Immature natural killer cell (primary cell): Measurements from ENCODE around the gene UFC1. TPM values are rescaled to one million over a fixed set of nuclear protein-coding genes. Genes with fewer than 3 reads are reported as not detected.

ENCODE experiments used
- DNase-seq, 3 donors: peaks; one replicate each; pipeline ENCODE4 v3.0.0; 2022; ENCODE audit warnings: mixed read lengths in 1 of 3
- H3K27ac Mint-ChIP-seq, 6 donors: one replicate each; pipeline ENCODE4 v1.8.0; 2020; ENCODE audit warnings: mixed read lengths in 6 of 6, mild to moderate bottlenecking in 5 of 6, inconsistent platforms in 4 of 6, moderate library complexity in 3 of 6
- H3K27me3 Mint-ChIP-seq, 3 donors: one replicate each; pipeline ENCODE4 v1.8.0; 2020 to 2021; ENCODE audit warnings: low read depth in 3 of 3, mild to moderate bottlenecking in 3 of 3, mixed read lengths in 3 of 3, moderate library complexity in 3 of 3, inconsistent platforms in 1 of 3
- H3K36me3 Mint-ChIP-seq, 3 donors: one replicate each; pipeline ENCODE4 v1.8.0; 2020; ENCODE audit warnings: mixed read lengths in 3 of 3, inconsistent platforms in 2 of 3, mild to moderate bottlenecking in 2 of 3
- H3K4me1 Mint-ChIP-seq, 2 donors: one replicate each; pipeline ENCODE4 v1.8.0; 2020; ENCODE audit warnings: inconsistent platforms in 2 of 2, mild to moderate bottlenecking in 2 of 2, mixed read lengths in 2 of 2, moderate library complexity in 1 of 2
- H3K4me3 Mint-ChIP-seq, 5 donors: one replicate each; pipeline ENCODE4 v1.8.0; 2020; ENCODE audit warnings: mild to moderate bottlenecking in 5 of 5, mixed read lengths in 5 of 5, inconsistent platforms in 3 of 5, moderate library complexity in 3 of 5
- H3K9me3 Mint-ChIP-seq, 6 donors: one replicate each; pipeline ENCODE4 v1.8.0; 2020; ENCODE audit warnings: mild to moderate bottlenecking in 6 of 6, mixed read lengths in 6 of 6, inconsistent platforms in 4 of 6, moderate library complexity in 3 of 6
- polyA plus RNA-seq, 3 donors: library from polyadenylated mRNA; unstranded; fragments of 300-500 nt; fragmentation: Illumina TruSeq; gene quantifications; one replicate each; pipeline ENCODE4 v1.2.3, GENCODE V29; 2021

The UFC1 gene
- polyA plus RNA-seq, 3 donors from 2014 or later, result 174 to 219 (median 186) TPM

GRCh38 chr1:161179698-161180097, 25.9 kb downstream of the UFC1 start:
- peaks cover 0 to 7% (median 5%) of the 10 kb centered on the region in 3 donors for H3K27me3 Mint-ChIP-seq
- H3K36me3 Mint-ChIP-seq, result peaks cover 2 to 3% (median 3%) of the 10 kb centered on the region in 3 donors
- peak overlapping the region in 4 of 5 donors; percentile 21 to 60 (median 41) for H3K4me3 Mint-ChIP-seq
- peaks cover 83 to 92% of the 10 kb centered on the region in 2 donors for H3K4me1 Mint-ChIP-seq
- peak overlapping the region in 5 of 6 donors; percentile 73 to 90 (median 84) for H3K27ac Mint-ChIP-seq
- no peak for DNase-seq
- H3K9me3 Mint-ChIP-seq, result no peaks in the 10 kb centered on the region

- Mint-ChIP-seq H3K9me3 (no peaks in the 10 kb centered on the region), H3K27ac (peak overlapping the region; percentile 67 to 95 (median 88)), H3K36me3 (peaks cover 0 to 3% (median 3%) of the 10 kb centered on the region in 3 donors), H3K4me1 (peaks cover 84 to 92% of the 10 kb centered on the region in 2 donors), H3K27me3 (peaks cover 0 to 13% (median 9%) of the 10 kb centered on the region in 3 donors), H3K4me3 (peak overlapping the region; percentile 18 to 63 (median 36))
- no peak for DNase-seq
These were observed 26.9 kb downstream of the UFC1 start for GRCh38 chr1:161180639-161181038.

GRCh38 chr1:161182214-161182613, 28.4 kb downstream of the UFC1 start:
- H3K4me3 Mint-ChIP-seq, result peak overlapping the region; percentile 78 to 85 (median 83)
- H3K9me3 Mint-ChIP-seq, result no peaks in the 10 kb centered on the region
- H3K4me1 Mint-ChIP-seq, result peaks cover 84 to 92% of the 10 kb centered on the region in 2 donors
- peaks cover 0 to 13% (median 9%) of the 10 kb centered on the region in 3 donors for H3K27me3 Mint-ChIP-seq
- H3K27ac Mint-ChIP-seq, result peak overlapping the region; percentile 88 to 99 (median 96)
- peaks cover 0 to 3% (median 3%) of the 10 kb centered on the region in 3 donors for H3K36me3 Mint-ChIP-seq
- DNase-seq, result peak; percentile 61 to 70 (median 66)

GRCh38 chr1:161185282-161185682, 31.5 kb downstream of the UFC1 start:
- peak; percentile 82 to 87 (median 83) for DNase-seq
- Mint-ChIP-seq H3K9me3 (no peaks in the 10 kb centered on the region), H3K4me1 (peaks cover 80 to 90% of the 10 kb centered on the region in 2 donors), H3K27me3 (peaks cover 0 to 13% (median 9%) of the 10 kb centered on the region in 3 donors), H3K36me3 (peaks cover 0 to 3% (median 2%) of the 10 kb centered on the region in 3 donors), H3K27ac (peak overlapping the region; percentile 88 to 94 (median 94)), H3K4me3 (peak overlapping the region; percentile 80 to 85 (median 83))

GRCh38 chr1:161185732-161186311, 32.0 kb downstream of the UFC1 start:
- H3K9me3 Mint-ChIP-seq, result no peaks in the 10 kb centered on the region
- peaks cover 0 to 3% (median 0%) of the 10 kb centered on the region in 3 donors for H3K36me3 Mint-ChIP-seq
- H3K27ac Mint-ChIP-seq, result peak overlapping the region; percentile 88 to 94 (median 94)
- H3K27me3 Mint-ChIP-seq, result peaks cover 0 to 13% (median 9%) of the 10 kb centered on the region in 3 donors
- DNase-seq, result no peak
- H3K4me1 Mint-ChIP-seq, result peaks cover 74 to 85% of the 10 kb centered on the region in 2 donors
- peak overlapping the region; percentile 80 to 85 (median 83) for H3K4me3 Mint-ChIP-seq

- no peak for DNase-seq
- Mint-ChIP-seq H3K27ac (peak overlapping the region; percentile 88 to 94 (median 94)), H3K4me3 (peak overlapping the region in 4 of 5 donors; percentile 30 to 69 (median 56)), H3K27me3 (peaks cover under 1 to 13% (median 7%) of the 10 kb centered on the region in 3 donors), H3K9me3 (no peaks in the 10 kb centered on the region), H3K4me1 (peaks cover 70 to 75% of the 10 kb centered on the region in 2 donors), H3K36me3 (peaks cover 0 to 3% (median 0%) of the 10 kb centered on the region in 3 donors)
These were observed 33.5 kb downstream of the UFC1 start for GRCh38 chr1:161187311-161187710.

GRCh38 chr1:161188381-161188780, 34.6 kb downstream of the UFC1 start:
- no peak overlapping the region for H3K4me3 Mint-ChIP-seq
- H3K9me3 Mint-ChIP-seq, result no peaks in the 10 kb centered on the region
- no peaks in the 10 kb centered on the region for H3K36me3 Mint-ChIP-seq
- peak overlapping the region in 5 of 6 donors; percentile 75 to 93 (median 79) for H3K27ac Mint-ChIP-seq
- peaks cover 2 to 13% (median 4%) of the 10 kb centered on the region in 3 donors for H3K27me3 Mint-ChIP-seq
- H3K4me1 Mint-ChIP-seq, result peaks cover 72 to 75% of the 10 kb centered on the region in 2 donors
- DNase-seq, result no peak

GRCh38 chr1:161189036-161189435, 35.3 kb downstream of the UFC1 start:
- Mint-ChIP-seq H3K9me3 (no peaks in the 10 kb centered on the region), H3K27me3 (peaks cover 2 to 10% (median 4%) of the 10 kb centered on the region in 3 donors), H3K4me1 (peaks cover 71 to 75% of the 10 kb centered on the region in 2 donors), H3K27ac (peak overlapping the region in 5 of 6 donors; percentile 20 to 68 (median 55)), H3K36me3 (no peaks in the 10 kb centered on the region), H3K4me3 (no peak overlapping the region)
- no peak for DNase-seq

- H3K27ac Mint-ChIP-seq, result no peak overlapping the region
- no peak overlapping the region for H3K4me3 Mint-ChIP-seq
- DNase-seq, result no peak
- peaks cover 0 to 2% (median 0%) of the 10 kb centered on the region in 3 donors for H3K27me3 Mint-ChIP-seq
- no peaks in the 10 kb centered on the region for H3K36me3 Mint-ChIP-seq
- peaks cover 70 to 75% of the 10 kb centered on the region in 2 donors for H3K4me1 Mint-ChIP-seq
- H3K9me3 Mint-ChIP-seq, result no peaks in the 10 kb centered on the region
These were observed 37.3 kb downstream of the UFC1 start for GRCh38 chr1:161190962-161191521.

- no peak overlapping the region for H3K27ac Mint-ChIP-seq
- no peaks in the 10 kb centered on the region for H3K36me3 Mint-ChIP-seq
- H3K4me3 Mint-ChIP-seq, result no peak overlapping the region
These were observed 38.2 kb downstream of the UFC1 start for GRCh38 chr1:161191971-161192370.

GRCh38 chr1:161192476-161193465, 39.0 kb downstream of the UFC1 start:
- Mint-ChIP-seq H3K27ac (peak overlapping the region; percentile 73 to 94 (median 91)), H3K4me1 (peaks cover 60 to 66% of the 10 kb centered on the region in 2 donors), H3K9me3 (no peaks in the 10 kb centered on the region), H3K27me3 (peaks cover 0 to 2% (median 0%) of the 10 kb centered on the region in 3 donors), H3K36me3 (no peaks in the 10 kb centered on the region), H3K4me3 (peak overlapping the region; percentile 21 to 69 (median 62))
- DNase-seq, result peak; percentile 64 to 75 (median 71)

More at GRCh38 chr1:161191971-161192370, 38.2 kb downstream of the UFC1 start:
- no peak for DNase-seq
- H3K27me3 Mint-ChIP-seq, result peaks cover 0 to 2% (median 0%) of the 10 kb centered on the region in 3 donors
- H3K4me1 Mint-ChIP-seq, result peaks cover 68 to 70% of the 10 kb centered on the region in 2 donors
- H3K9me3 Mint-ChIP-seq, result no peaks in the 10 kb centered on the region

GRCh38 chr1:161193561-161194235, 39.9 kb downstream of the UFC1 start:
- Mint-ChIP-seq H3K36me3 (peaks cover 0 to under 1% (median 0%) of the 10 kb centered on the region in 3 donors), H3K27ac (peak overlapping the region in 5 of 6 donors; percentile 83 to 94 (median 93)), H3K4me3 (peak overlapping the region in 1 of 5 donors; percentile 40), H3K4me1 (peaks cover 55 to 60% of the 10 kb centered on the region in 2 donors), H3K9me3 (no peaks in the 10 kb centered on the region), H3K27me3 (peaks cover 0 to 2% (median 0%) of the 10 kb centered on the region in 3 donors)
- no peak for DNase-seq
